DOHH2 (cell line): ENCODE data around the gene ITPKB.

Experiments
- H3F3A ChIP-seq: fragments of 200-600 bp; sonication (generic), shearing (Covaris generic); 2 replicates; pipeline ENCODE4 v1.6.0; 2016; ENCODE audit warnings: antibody characterized with exemption, mild to moderate bottlenecking; ENCODE audit not compliant: control insufficient read depth, insufficient read depth
- H3K27ac ChIP-seq: fragments of 200-600 bp; sonication (generic); 2 replicates; pipeline ENCODE4 v1.5.1; 2014; ENCODE audit warnings: low read depth, mild to moderate bottlenecking, low read length, moderate library complexity
- H3K27me3 ChIP-seq: fragments of 200-600 bp; sonication (generic); 2 replicates; pipeline ENCODE4 v1.6.1; 2014; ENCODE audit warnings: mild to moderate bottlenecking, low read length, mixed read lengths; ENCODE audit not compliant: control insufficient read depth
- H3K36me3 ChIP-seq: fragments of 200-600 bp; sonication (generic); 2 replicates; pipeline ENCODE4 v1.6.1; 2014; ENCODE audit warnings: mild to moderate bottlenecking, low read length, moderate library complexity, mixed read lengths; ENCODE audit not compliant: control insufficient read depth
- H3K4me1 ChIP-seq: fragments of 200-600 bp; sonication (generic); 2 replicates; pipeline ENCODE4 v1.6.1; 2014; ENCODE audit warnings: mild to moderate bottlenecking, low read length, mixed read lengths; ENCODE audit not compliant: control insufficient read depth
- H3K4me2 ChIP-seq: fragments of 200-600 bp; sonication (generic); 2 replicates; pipeline ENCODE4 v1.6.0; 2014; ENCODE audit warnings: mild to moderate bottlenecking, low read length, moderate library complexity
- H3K4me3 ChIP-seq: fragments of 200-600 bp; sonication (generic); 2 replicates; pipeline ENCODE4 v1.5.1; 2014; ENCODE audit warnings: mild to moderate bottlenecking, low read length, mixed read lengths
- H3K79me2 ChIP-seq: fragments of 200-600 bp; sonication (generic); 2 replicates; pipeline ENCODE4 v1.6.1; 2014; ENCODE audit warnings: mild to moderate bottlenecking, low read length, mixed read lengths; ENCODE audit not compliant: control insufficient read depth
- H3K9me2 ChIP-seq: fragments of 200-600 bp; sonication (generic); replicated peaks from 2 replicates; pipeline ENCODE4 v1.6.1; 2014; ENCODE audit warnings: mild to moderate bottlenecking, low read length, mixed read lengths; ENCODE audit not compliant: control insufficient read depth
- H3K9me3 ChIP-seq: fragments of 200-600 bp; sonication (generic); 2 replicates; pipeline ENCODE4 v1.6.1; 2014; ENCODE audit warnings: antibody characterized with exemption, low read length, mixed read lengths; ENCODE audit not compliant: control insufficient read depth, insufficient read depth
- H4K20me1 ChIP-seq: fragments of 200-600 bp; sonication (generic); 2 replicates; pipeline ENCODE4 v1.6.0; 2014; ENCODE audit warnings: low read depth, mild to moderate bottlenecking, antibody characterized with exemption, low read length, moderate library complexity; ENCODE audit not compliant: control insufficient read depth, insufficient read depth
- CTCF ChIP-seq: fragments of 200-600 bp; sonication (generic); IDR thresholded peaks from one replicate; pipeline ENCODE4 v1.5.1; 2014; ENCODE audit warnings: antibody characterized with exemption, mild to moderate bottlenecking, low read depth, low read length; ENCODE audit not compliant: poor library complexity, severe bottlenecking
- EZH2phosphoT487 ChIP-seq: fragments of 200-600 bp; sonication (generic); IDR thresholded peaks from 2 replicates; pipeline ENCODE4 v1.6.1; 2017; ENCODE audit warnings: borderline replicate concordance, mild to moderate bottlenecking, antibody characterized with exemption, low read length, moderate library complexity, mixed read lengths

Gene ITPKB

GRCh38 chr1:226638608-226639007 lies 100.5 kb downstream of the ITPKB start:
- Histone ChIP-seq H3K9me2 (no peaks in the 10 kb centered on the region), H3K9me3 (no peaks in the 10 kb centered on the region)

GRCh38 chr1:226638001-226638601 lies 101.0 kb downstream of the ITPKB start:
- Histone ChIP-seq H3K4me2 (no peak overlapping the region), H3K4me3 (no peak overlapping the region), H3K27ac (no peak overlapping the region), H3K9me3 (no peaks in the 10 kb centered on the region), H3K79me2 (peaks cover 8% of the 10 kb centered on the region), H3K27me3 (no peaks in the 10 kb centered on the region), H3K36me3 (peaks cover 90% of the 10 kb centered on the region), H3K9me2 (no peaks in the 10 kb centered on the region), H3K4me1 (peaks cover 64% of the 10 kb centered on the region), H4K20me1 (no peaks in the 10 kb centered on the region), H3F3A (peaks cover 11% of the 10 kb centered on the region)
- TF ChIP-seq EZH2phosphoT487 (no peak), CTCF (no peak)

More at GRCh38 chr1:226638608-226639007, 100.5 kb downstream of the ITPKB start:
- TF ChIP-seq CTCF (no peak), EZH2phosphoT487 (no peak)
- Histone ChIP-seq H3F3A (peaks cover 9% of the 10 kb centered on the region), H3K27me3 (no peaks in the 10 kb centered on the region), H3K27ac (no peak overlapping the region), H3K4me1 (peaks cover 64% of the 10 kb centered on the region), H3K79me2 (peaks cover 9% of the 10 kb centered on the region), H4K20me1 (no peaks in the 10 kb centered on the region), H3K4me2 (no peak overlapping the region), H3K4me3 (no peak overlapping the region), H3K36me3 (peaks cover 87% of the 10 kb centered on the region)

- no peaks in the 10 kb centered on the region for H3K9me2 ChIP-seq
- H3K36me3 ChIP-seq = peaks cover 88% of the 10 kb centered on the region
- H4K20me1 ChIP-seq = no peaks in the 10 kb centered on the region
- no peaks in the 10 kb centered on the region for H3K9me3 ChIP-seq
- peaks cover 64% of the 10 kb centered on the region for H3K4me1 ChIP-seq
- H3K4me2 ChIP-seq = no peak overlapping the region
- peaks cover under 1% of the 10 kb centered on the region for H3K79me2 ChIP-seq
- no peak for TF ChIP-seq EZH2phosphoT487
- TF ChIP-seq CTCF = peak; percentile 46
- peaks cover 13% of the 10 kb centered on the region for H3F3A ChIP-seq
- no peak overlapping the region for H3K4me3 ChIP-seq
- H3K27me3 ChIP-seq = no peaks in the 10 kb centered on the region
- no peak overlapping the region for H3K27ac ChIP-seq
These were observed 101.7 kb downstream of the ITPKB start for GRCh38 chr1:226637147-226637935.
